H1 (cell line): ENCODE results near the gene RADX. TPM values are rescaled to one million over a fixed set of nuclear protein-coding genes. Genes with fewer than 3 reads are reported as not detected.

ENCODE experiments used
- CTCF ChIA-PET: fragments of 300-600 bp; sonication (Branson Sonifier 250); formaldehyde crosslinking; loops from one replicate; lab custom pipeline; 2021; ENCODE audit not compliant: partially characterized antibody; lab: Charles Lee
- POLR2A ChIA-PET: fragments of 300-600 bp; sonication (Branson Sonifier 250); formaldehyde crosslinking; loops from one replicate; lab custom pipeline; 2021; ENCODE audit warnings: inconsistent platforms; ENCODE audit not compliant: partially characterized antibody; lab: Charles Lee
- DNase-seq, 2 experiments: peaks; one replicate each; pipeline versions ENCODE4 v3.0.0 to v3.0.0-alpha.2; 2010 to 2022; ENCODE audit warnings: low spot score in 2 of 2, low read depth in 1 of 2, mixed read lengths in 1 of 2
- FAIRE-seq: peaks from 2 replicates; lab custom pipeline; 2011; peaks lifted over from hg19 to GRCh38; lab: Jason Lieb, UNC
- H2AFZ ChIP-seq: 2 replicates; pipeline ENCODE4 v1.8.1; 2012; ENCODE audit warnings: low read length, inconsistent platforms
- H2AK5ac ChIP-seq: 2 replicates; pipeline ENCODE4 v1.6.1; 2013; ENCODE audit warnings: low read depth, low read length
- H2BK120ac ChIP-seq: replicated peaks from 2 replicates; pipeline ENCODE3; 2013; ENCODE audit warnings: low read depth, low read length, inconsistent platforms
- H2BK12ac ChIP-seq: 2 replicates; pipeline ENCODE4 v1.6.1; 2013; ENCODE audit warnings: low read depth, low read length
- H2BK15ac ChIP-seq: 2 replicates; pipeline ENCODE4 v1.6.1; 2013; ENCODE audit warnings: low read length
- H2BK20ac ChIP-seq: 2 replicates; pipeline ENCODE4 v1.6.1; 2013; ENCODE audit warnings: low read length
- H2BK5ac ChIP-seq: 2 replicates; pipeline ENCODE4 v1.6.1; 2013; ENCODE audit warnings: low read depth, low read length
- H3K14ac ChIP-seq: 2 replicates; pipeline ENCODE4 v1.6.1; 2013; ENCODE audit warnings: inconsistent platforms; ENCODE audit not compliant: insufficient read length
- H3K18ac ChIP-seq: 2 replicates; pipeline ENCODE4 v1.6.1; 2013; ENCODE audit warnings: low read length; ENCODE audit errors: extremely low read depth
- H3K23ac ChIP-seq: 2 replicates; pipeline ENCODE4 v1.6.1; 2013; ENCODE audit warnings: inconsistent platforms; ENCODE audit not compliant: insufficient read length
- H3K23me2 ChIP-seq: 2 replicates; pipeline ENCODE4 v1.6.1; 2013; ENCODE audit warnings: low read depth, low read length
- H3K27ac ChIP-seq: 2 replicates; pipeline ENCODE4 v1.6.1; 2011; ENCODE audit warnings: low read depth, low read length, inconsistent platforms
- H3K27me3 ChIP-seq, 4 experiments: replicated peaks in 1 of 4; 1 replicate in 1 of 4; 2 replicates in 3 of 4; pipeline versions ENCODE4 v1.6.1 to v1.8.1; 2011 to 2013; ENCODE audit warnings: low read length in 3 of 4, mild to moderate bottlenecking in 3 of 4, inconsistent platforms in 2 of 4, mixed read lengths in 2 of 4, moderate library complexity in 1 of 4; ENCODE audit not compliant: control insufficient read depth in 3 of 4, insufficient read depth in 3 of 4; ENCODE audit errors: extremely low read depth in 1 of 4
- H3K36me3 ChIP-seq, 4 experiments: 2 replicates each; pipeline versions ENCODE4 v1.6.1 to v1.8.1; 2011 to 2013; ENCODE audit warnings: mild to moderate bottlenecking in 4 of 4, low read length in 3 of 4, moderate library complexity in 2 of 4, control low read depth in 1 of 4, inconsistent platforms in 1 of 4; ENCODE audit not compliant: insufficient read depth in 4 of 4, control insufficient read depth in 2 of 4
- H3K4ac ChIP-seq: replicated peaks from 2 replicates; pipeline ENCODE3; 2013; ENCODE audit warnings: low read length, low read depth, mixed read lengths, inconsistent platforms; ENCODE audit not compliant: insufficient read length
- H3K4me1 ChIP-seq, 4 experiments: replicated peaks in 1 of 4; 1 replicate in 1 of 4; 2 replicates in 3 of 4; pipeline versions ENCODE4 v1.6.1 to v1.8.1; 2011 to 2013; ENCODE audit warnings: low read length in 3 of 4, inconsistent platforms in 2 of 4, mixed read lengths in 1 of 4; ENCODE audit not compliant: insufficient read depth in 4 of 4, control insufficient read depth in 3 of 4
- H3K4me2 ChIP-seq, 2 experiments: 2 replicates each; pipeline versions ENCODE4 v1.6.1 to v1.8.1; 2011 to 2013; ENCODE audit warnings: low read depth in 2 of 2, low read length in 2 of 2, control low read depth in 1 of 2, inconsistent platforms in 1 of 2, mild to moderate bottlenecking in 1 of 2; ENCODE audit not compliant: insufficient read depth in 1 of 2
- H3K4me3 ChIP-seq, 4 experiments: fragments of 200-600, 300-600 bp in 1 of 4; sonication (generic), shearing (Covaris generic), sonication (Bioruptor Twin) in 1 of 4; 2 replicates each; pipeline versions ENCODE4 v1.5.1 to v1.8.1; 2011 to 2016; ENCODE audit warnings: low read length in 4 of 4, low read depth in 3 of 4, control low read depth in 2 of 4, inconsistent platforms in 2 of 4, mild to moderate bottlenecking in 2 of 4, mixed read lengths in 1 of 4, moderate library complexity in 1 of 4; ENCODE audit not compliant: insufficient read depth in 2 of 4; ENCODE audit errors: extremely low read depth in 1 of 4
- H3K56ac ChIP-seq: replicated peaks from 2 replicates; pipeline ENCODE3; 2013; ENCODE audit warnings: low read depth, mild to moderate bottlenecking, mixed read lengths, low read length, inconsistent platforms; ENCODE audit not compliant: insufficient read length
- H3K79me1 ChIP-seq: 2 replicates; pipeline ENCODE4 v1.6.1; 2013; ENCODE audit warnings: low read depth, low read length, control low read depth
- H3K79me2 ChIP-seq, 2 experiments: 2 replicates each; pipeline versions ENCODE4 v1.6.1 to v1.8.1; 2012 to 2013; ENCODE audit warnings: low read length in 2 of 2, mild to moderate bottlenecking in 2 of 2, inconsistent platforms in 1 of 2; ENCODE audit not compliant: insufficient read depth in 2 of 2, control insufficient read depth in 1 of 2
- H3K9ac ChIP-seq, 4 experiments: replicated peaks in 1 of 4; 1 replicate in 1 of 4; 2 replicates in 3 of 4; pipeline versions ENCODE4 v1.6.1 to v1.8.1; 2011 to 2013; ENCODE audit warnings: low read depth in 3 of 4, low read length in 3 of 4, control low read depth in 2 of 4, mild to moderate bottlenecking in 2 of 4, moderate library complexity in 2 of 4, inconsistent platforms in 1 of 4; ENCODE audit errors: extremely low read depth in 1 of 4
- H3K9me3 ChIP-seq, 2 experiments: 2 replicates each; pipeline versions ENCODE4 v1.6.1 to v1.8.1; 2012 to 2013; ENCODE audit warnings: mild to moderate bottlenecking in 2 of 2, moderate library complexity in 2 of 2, control low read depth in 1 of 2, inconsistent platforms in 1 of 2, low read depth in 1 of 2, low read length in 1 of 2, mixed read lengths in 1 of 2; ENCODE audit not compliant: insufficient read depth in 2 of 2
- H4K20me1 ChIP-seq, 2 experiments: replicated peaks in 1 of 2; 2 replicates each; pipeline versions ENCODE3 to v1.8.1; 2011 to 2013; ENCODE audit warnings: inconsistent platforms in 2 of 2, low read length in 2 of 2, mild to moderate bottlenecking in 1 of 2; ENCODE audit not compliant: insufficient read depth in 2 of 2, control insufficient read depth in 1 of 2
- H4K5ac ChIP-seq: 2 replicates; pipeline ENCODE4 v1.6.1; 2013; ENCODE audit warnings: low read length, low read depth, mixed read lengths, inconsistent platforms; ENCODE audit not compliant: insufficient read length
- H4K8ac ChIP-seq: 2 replicates; pipeline ENCODE4 v1.8.0; 2013; ENCODE audit warnings: mild to moderate bottlenecking, moderate library complexity, low read length, inconsistent platforms; ENCODE audit not compliant: insufficient read depth; ENCODE audit errors: extremely low read depth
- H4K91ac ChIP-seq: replicated peaks from 2 replicates; pipeline ENCODE3; 2013; ENCODE audit warnings: low read length, mixed read lengths, inconsistent platforms; ENCODE audit not compliant: insufficient read length
- BACH1 ChIP-seq: IDR thresholded peaks from 2 replicates; pipeline ENCODE4 v1.6.1; 2012; ENCODE audit warnings: low read length, improper control_type of control experiment
- CEBPB ChIP-seq: IDR thresholded peaks from 2 replicates; pipeline ENCODE4 v1.6.1; 2012; ENCODE audit warnings: low read depth, low read length
- CTBP2 ChIP-seq: IDR thresholded peaks from 2 replicates; pipeline ENCODE4 v1.7.0; 2011; ENCODE audit warnings: borderline replicate concordance, mild to moderate bottlenecking, moderate library complexity, mixed read lengths, low read length; ENCODE audit not compliant: insufficient read depth, insufficient read length
- E2F6 ChIP-seq: IDR thresholded peaks from 2 replicates; pipeline ENCODE4 v1.6.1; 2012; ENCODE audit warnings: inconsistent platforms
- NRF1 ChIP-seq: IDR thresholded peaks from 2 replicates; pipeline ENCODE4 v1.6.1; 2011; ENCODE audit warnings: mild to moderate bottlenecking, low read depth, low read length, improper control_type of control experiment
- POU5F1 ChIP-seq: IDR thresholded peaks from 2 replicates; pipeline ENCODE4 v1.6.1; 2011; ENCODE audit warnings: low read depth, mild to moderate bottlenecking, low read length, moderate library complexity
- RNF2 ChIP-seq: fragments of 200-900, 300-1000 bp; sonication (generic); IDR thresholded peaks from 2 replicates; pipeline ENCODE4 v1.7.1; 2016; ENCODE audit warnings: borderline replicate concordance, low read depth, mild to moderate bottlenecking, antibody characterized with exemption, low read length; ENCODE audit not compliant: poor library complexity, severe bottlenecking; ENCODE audit errors: missing control alignments
- SIX5 ChIP-seq: IDR thresholded peaks from 2 replicates; pipeline ENCODE4 v1.6.1; 2011; ENCODE audit warnings: mild to moderate bottlenecking, low read depth, low read length
- SP4 ChIP-seq: IDR thresholded peaks from 2 replicates; pipeline ENCODE4 v1.6.1; 2012; ENCODE audit warnings: low read length, inconsistent platforms
- TCF12 ChIP-seq: IDR thresholded peaks from 2 replicates; pipeline ENCODE4 v1.6.1; 2011; ENCODE audit warnings: low read depth, mild to moderate bottlenecking, low read length
- USF2 ChIP-seq: IDR thresholded peaks from 2 replicates; pipeline ENCODE4 v1.6.1; 2011; ENCODE audit warnings: low read length, improper control_type of control experiment
- WGBS, 2 experiments: shearing (Covaris generic) in 1 of 2; methylation state at CpG; one replicate each; pipeline versions ENCODE4 v1.1.6 to v1.1.7; 2013 to 2015; ENCODE audit warnings: low lambda C conversion rate in 2 of 2, mixed read lengths in 2 of 2, inconsistent platforms in 1 of 2, low coverage in 1 of 2, missing lambda C conversion rate in 1 of 2; ENCODE audit not compliant: insufficient replicate concordance in 2 of 2, insufficient coverage in 1 of 2, insufficient read length in 1 of 2; ENCODE audit errors: extremely low coverage in 1 of 2, missing lambda C conversion rate in 1 of 2; 5-methylcytosine and 5-hydroxymethylcytosine counted together
- polyA plus RNA-seq, 7 experiments: library from polyadenylated mRNA; depleted of rRNA in 3 of 7; stranded (reverse) in 5 of 7; unstranded in 2 of 7; fragments of >200 nt in 5 of 7; fragments of 200-250 nt in 2 of 7; gene quantifications; 1 replicate in 5 of 7; 2 replicates in 1 of 7; 4 replicates in 1 of 7; pipeline versions ENCODE4 v1.2.1 to v1.2.3, GENCODE V29; 2011 to 2013; ENCODE audit warnings: missing spikeins in 2 of 7, mixed read lengths in 2 of 7
- total RNA-seq: library from RNA; stranded (reverse); fragmentation: NEBNext Ultra II Directional; extraction: Animal tissue kit (Norgen Biotek cat#: 25700); gene quantifications from 2 replicates; pipeline ENCODE4 v1.2.1, GENCODE V29; 2021

RADX gene
- total and polyA plus RNA-seq, 2 of the 8 experiments (the other 6 are each of a cell fraction or from before 2014, with no cell fraction given) = 1.7 to 4.5 TPM

GRCh38 chrX:106649523-106650428, 38.0 kb downstream of the RADX start:
- H3K36me3 ChIP-seq = no peaks in the 10 kb centered on the region
- WGBS, 2 experiments = 81% methylated on average over 1 of the region's 1 CpG; no CpG with 5 or more reads in 1 of the 2 experiments
- H3K14ac ChIP-seq = no peak overlapping the region
- no peak overlapping the region for H4K5ac ChIP-seq
- no peak overlapping the region for H2AK5ac ChIP-seq
- DNase-seq = no peak
- H3K79me1 ChIP-seq = no peaks in the 10 kb centered on the region
- H4K8ac ChIP-seq = no peak overlapping the region
- no peak overlapping the region for H3K23ac ChIP-seq
- no peak overlapping the region for H3K9ac ChIP-seq
- H3K4ac ChIP-seq = no peak overlapping the region
- H2BK20ac ChIP-seq = no peak overlapping the region
- ChIA-PET POLR2A (no interaction called here), CTCF (no interaction called here)
- no peaks in the 10 kb centered on the region for H3K27me3 ChIP-seq
- H3K27ac ChIP-seq = no peak overlapping the region
- H2BK12ac ChIP-seq = no peak overlapping the region
- no peak for FAIRE-seq
- no peaks in the 10 kb centered on the region for H3K79me2 ChIP-seq
- H3K9me3 ChIP-seq = no peaks in the 10 kb centered on the region
- no peak overlapping the region for H2BK120ac ChIP-seq
- no peaks in the 10 kb centered on the region for H3K23me2 ChIP-seq
- H4K20me1 ChIP-seq = no peaks in the 10 kb centered on the region
- no peak overlapping the region for H2AFZ ChIP-seq
- H2BK5ac ChIP-seq = no peak overlapping the region
- no peak overlapping the region for H3K56ac ChIP-seq
- H3K4me3 ChIP-seq = no peak overlapping the region
- H2BK15ac ChIP-seq = no peak overlapping the region
- no peaks in the 10 kb centered on the region for H3K4me1 ChIP-seq
- no peak overlapping the region for H3K4me2 ChIP-seq
- H4K91ac ChIP-seq = no peak overlapping the region
- no peak overlapping the region for H3K18ac ChIP-seq
- TF ChIP-seq NRF1 (no peak), BACH1 (no peak), CEBPB (no peak), E2F6 (no peak), CTBP2 (no peak), USF2 (no peak), POU5F1 (no peak), SP4 (no peak), SIX5 (no peak), TCF12 (no peak), RNF2 (no peak)
